H54 (cell line): ENCODE measurements around the gene MT1M.

Experiments used
- DNase-seq: peaks from one replicate; pipeline ENCODE4 v3.0.0; 2011; ENCODE audit warnings: low spot score, mixed read lengths; ENCODE audit not compliant: insufficient read length
- FAIRE-seq: peaks from 3 replicates; lab custom pipeline; 2011; peaks lifted over from hg19 to GRCh38; lab: Jason Lieb, UNC
- POLR2A ChIP-seq: IDR thresholded peaks from 2 replicates; pipeline ENCODE4 v1.6.1; 2011; ENCODE audit warnings: low read depth, mild to moderate bottlenecking, low read length

The MT1M gene

GRCh38 chr16:56628486-56629350 lies 3.7 kb upstream of the MT1M start:
- no peak for DNase-seq
- FAIRE-seq: no peak
- no peak for TF ChIP-seq POLR2A

- FAIRE-seq (no peak), DNase-seq (no peak)
- TF ChIP-seq POLR2A: no peak
Observed at GRCh38 chr16:56629531-56629930, 2.9 kb upstream of the MT1M start.

DNA sequence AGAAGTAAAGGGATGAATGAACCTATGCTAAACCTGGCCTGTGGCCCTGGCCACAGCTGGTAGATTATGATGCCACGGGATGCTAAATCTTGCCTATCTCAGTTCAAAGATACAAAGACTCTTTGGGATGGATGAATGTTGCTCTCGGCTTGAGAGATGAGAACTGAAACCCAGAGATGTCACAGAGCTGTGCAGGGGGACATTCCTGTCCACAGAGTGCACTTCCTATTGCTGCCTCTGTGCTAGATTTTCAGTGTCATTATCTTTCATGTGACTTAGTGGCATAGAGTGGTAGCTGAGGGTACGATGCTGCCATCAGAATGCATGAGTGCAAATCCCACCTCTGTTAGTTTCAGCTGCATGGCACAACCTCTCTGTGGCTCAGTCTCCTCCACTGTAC lies 2.3 kb upstream of the MT1M start:
- TF ChIP-seq POLR2A: no peak
- FAIRE-seq: no peak
- no peak for DNase-seq

DNA sequence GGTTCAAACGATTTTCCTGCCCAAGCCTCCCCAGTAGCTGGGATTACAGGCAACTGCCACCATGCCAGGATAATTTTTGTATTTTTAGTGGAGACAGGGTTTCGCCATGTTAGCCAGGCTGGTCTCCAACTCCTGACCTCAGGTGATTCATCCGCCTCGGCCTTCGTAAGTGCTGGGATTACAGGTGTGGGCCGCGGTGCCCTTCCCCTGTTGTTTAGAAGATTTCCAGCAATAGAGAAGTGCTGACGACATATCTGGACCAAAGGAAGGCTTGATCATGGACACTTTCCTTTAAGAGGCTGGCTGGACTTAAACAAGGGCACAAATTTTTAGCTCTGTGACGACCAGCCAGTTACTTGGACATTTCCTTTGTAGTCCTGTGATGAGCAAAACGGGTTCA lies 1.3 kb upstream of the MT1M start:
- DNase-seq (no peak), FAIRE-seq (no peak)
- no peak for TF ChIP-seq POLR2A

DNA sequence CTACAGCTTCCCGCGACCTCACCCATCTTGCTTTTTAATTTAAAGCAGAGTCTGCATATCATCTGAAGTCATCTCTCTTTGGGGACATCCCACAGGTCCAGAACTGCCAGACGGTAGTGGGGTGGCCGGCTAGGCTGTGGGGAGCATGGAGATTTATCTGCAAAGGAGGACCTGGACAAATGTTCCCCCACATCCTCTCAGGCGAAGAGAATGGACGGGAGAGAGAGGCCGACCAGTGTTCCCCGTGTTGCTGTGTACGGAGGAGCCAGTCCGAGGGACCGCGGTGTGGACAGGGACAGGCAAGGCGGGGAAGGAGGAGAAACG lies 665 bp upstream of the MT1M start:
- FAIRE-seq (no peak), DNase-seq (no peak)
- TF ChIP-seq POLR2A: no peak

- FAIRE-seq (no peak), DNase-seq (no peak)
- TF ChIP-seq POLR2A: no peak
Observed at GRCh38 chr16:56632848-56633365, 448 bp downstream of the MT1M start.

DNA sequence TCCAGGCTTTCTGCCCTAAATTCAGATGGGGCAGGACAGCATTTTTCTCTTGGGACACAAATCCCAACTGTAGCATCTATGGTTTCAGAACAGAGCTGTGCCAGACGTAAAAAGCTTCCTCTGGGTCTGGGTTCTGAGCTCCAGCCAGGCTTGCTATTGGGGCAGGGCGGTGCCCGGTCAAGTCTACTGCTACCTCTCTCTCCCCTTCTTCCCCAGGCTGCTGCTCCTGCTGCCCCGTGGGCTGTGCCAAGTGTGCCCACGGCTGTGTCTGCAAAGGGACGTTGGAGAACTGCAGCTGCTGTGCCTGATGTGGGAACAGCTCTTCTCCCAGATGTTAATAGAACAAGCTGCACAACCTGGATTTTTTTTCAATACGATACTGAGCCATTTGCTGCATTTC lies 1.1 kb downstream of the MT1M start:
- FAIRE-seq (no peak), DNase-seq (no peak)
- no peak for TF ChIP-seq POLR2A

DNA sequence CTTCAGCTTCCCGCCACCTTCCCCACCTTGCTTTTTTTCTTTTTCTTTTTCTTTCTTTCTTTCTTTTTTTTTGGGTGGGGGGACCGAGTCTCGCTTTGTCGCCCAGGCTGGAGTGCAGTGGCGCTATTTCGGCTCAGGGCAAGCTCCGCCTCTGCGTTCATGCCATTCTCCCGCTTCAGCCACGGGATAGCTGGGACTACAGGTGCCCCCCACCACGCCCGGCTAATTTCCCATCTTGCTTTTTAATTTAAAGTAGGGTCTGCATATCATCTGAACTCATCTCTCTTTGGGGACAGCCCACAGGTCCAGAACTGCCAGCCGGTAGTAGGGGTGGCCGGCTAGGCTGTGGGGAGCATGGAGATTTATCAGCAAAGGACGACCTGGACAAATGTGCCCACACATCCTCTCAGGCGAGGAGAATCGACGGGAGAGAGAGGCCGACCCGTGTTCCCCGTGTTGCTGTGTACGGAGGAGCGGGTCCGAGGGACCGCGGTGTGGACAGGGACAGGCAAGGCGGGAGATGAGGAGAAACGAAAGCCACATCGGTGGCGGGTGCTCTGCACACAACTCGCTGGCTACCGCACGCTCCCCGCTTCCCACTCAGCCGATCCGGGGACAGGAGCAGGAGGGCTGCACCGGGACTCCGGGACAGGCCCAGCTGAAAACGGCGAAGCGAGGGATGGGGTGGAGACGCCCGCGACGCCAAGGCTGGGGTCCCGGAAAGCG lies 2.4 kb downstream of the MT1M start:
- FAIRE-seq (no peak), DNase-seq (no peak)
- TF ChIP-seq POLR2A: no peak

- no peak for TF ChIP-seq POLR2A
- no peak for FAIRE-seq
- no peak for DNase-seq
Observed at GRCh38 chr16:56635441-56635967, 3.0 kb downstream of the MT1M start.

DNA sequence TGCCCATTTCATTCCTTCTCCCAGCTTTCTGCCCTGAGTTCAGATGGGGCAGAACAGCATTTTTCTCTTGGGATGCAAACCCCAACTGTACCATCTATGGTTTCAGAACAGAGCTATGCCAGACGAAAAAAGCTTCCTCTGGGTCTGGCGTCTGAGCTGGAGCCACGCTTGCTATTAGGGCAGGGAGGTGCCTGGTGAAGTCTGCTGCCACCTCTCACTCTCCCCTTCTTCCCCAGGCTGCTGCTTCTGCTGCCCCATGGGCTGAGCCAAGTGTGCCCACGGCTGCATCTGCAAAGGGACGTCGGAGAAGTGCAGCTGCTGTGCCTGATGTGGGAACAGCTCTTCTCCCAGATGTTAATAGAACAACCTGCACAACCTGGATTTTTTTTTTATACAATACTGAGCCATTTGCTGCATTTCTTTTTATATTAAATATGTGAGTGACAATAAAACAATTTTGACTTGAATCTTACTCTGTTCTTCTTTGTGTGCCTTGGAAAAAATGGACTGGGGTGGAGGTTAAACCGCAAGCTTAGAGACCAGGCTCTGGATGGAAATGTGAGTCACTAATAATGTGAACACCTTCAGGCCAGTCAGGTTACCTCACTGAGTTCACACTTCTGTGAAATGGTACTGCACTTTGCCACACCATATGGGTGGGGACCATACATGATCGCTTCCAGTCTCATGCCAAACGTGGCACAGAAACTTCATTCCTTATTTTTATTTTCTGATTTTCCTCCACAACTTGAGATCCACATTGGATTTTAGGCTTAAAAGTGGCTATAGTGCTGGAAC lies 4.4 kb downstream of the MT1M start:
- no peak for TF ChIP-seq POLR2A
- FAIRE-seq: no peak

GRCh38 chr16:56637814-56638750 lies 5.6 kb downstream of the MT1M start, which contains the start of gene MT1A:
TSS of gene MT1A (plus strand) at chr16:56638666. CDS start at chr16:56638739, 73 bp downstream.
- DNase-seq: no peak
- TF ChIP-seq POLR2A: no peak
- FAIRE-seq: no peak

More for the DNA sequence above, 4.4 kb downstream of the MT1M start:
- DNase-seq: no peak

GRCh38 chr16:56639045-56639444 lies 6.6 kb downstream of the MT1M start:
- FAIRE-seq: no peak
- DNase-seq: no peak
- TF ChIP-seq POLR2A: no peak
